SK-N-SH (cell line): ENCODE measurements around the gene AVPR2. TPM values are rescaled to one million over a fixed set of nuclear protein-coding genes. Genes with fewer than 3 reads are reported as not detected.

Source experiments
- CTCF ChIA-PET: fragments of 300-600, 350-600 bp; formaldehyde crosslinking; extraction: SDS; loops from one replicate; lab custom pipeline; 2021; lab: Yijun Ruan, JAX
- POLR2A ChIA-PET: fragments of 350-600 bp; sonication (Branson Sonifier 250); formaldehyde crosslinking; extraction: SDS; loops from one replicate; lab custom pipeline; 2020; ENCODE audit warnings: antibody characterized with exemption, inconsistent platforms; lab: Yijun Ruan, JAX
- DNase-seq: peaks from one replicate; pipeline ENCODE4 v3.0.0; 2012
- H2AFZ ChIP-seq: fragments of 200-600 bp; sonication (generic); 2 replicates; pipeline ENCODE4 v1.8.1; 2016; ENCODE audit warnings: antibody characterized with exemption, mild to moderate bottlenecking, low read depth
- H3F3A ChIP-seq: fragments of 200-600 bp; sonication (generic); replicated peaks from 2 replicates; pipeline ENCODE3; 2016; ENCODE audit warnings: antibody characterized with exemption, mild to moderate bottlenecking; ENCODE audit not compliant: insufficient read depth
- H3K27ac ChIP-seq, 2 experiments: fragments of 200-500 bp in 1 of 2; fragments of 200-600 bp in 1 of 2; sonication (Bioruptor generic) in 1 of 2; sonication (generic), shearing (Covaris generic) in 1 of 2; 2 replicates each; pipeline versions ENCODE4 v1.5.1 to v1.6.1; 2014 to 2016; ENCODE audit warnings: low read depth in 2 of 2, inconsistent platforms in 1 of 2, low read length in 1 of 2, mild to moderate bottlenecking in 1 of 2, mixed read lengths in 1 of 2
- H3K27me3 ChIP-seq: fragments of 200-600 bp; sonication (generic), shearing (Covaris generic); 2 replicates; pipeline ENCODE4 v1.6.1; 2016; ENCODE audit warnings: mixed run types; ENCODE audit not compliant: insufficient read depth
- H3K36me3 ChIP-seq, 2 experiments: fragments of 200-500 bp in 1 of 2; fragments of 200-600 bp in 1 of 2; sonication (Bioruptor generic) in 1 of 2; sonication (generic) in 1 of 2; replicated peaks in 1 of 2; 2 replicates each; pipeline versions ENCODE3 to v1.5.1; 2014 to 2016; ENCODE audit warnings: low read length in 1 of 2, mild to moderate bottlenecking in 1 of 2; ENCODE audit not compliant: insufficient read depth in 2 of 2, control insufficient read depth in 1 of 2
- H3K4me1 ChIP-seq, 2 experiments: fragments of 200-500 bp in 1 of 2; fragments of 200-600 bp in 1 of 2; sonication (Bioruptor generic) in 1 of 2; sonication (generic), shearing (Covaris generic) in 1 of 2; 2 replicates each; pipeline versions ENCODE4 v1.5.1 to v1.6.1; 2014 to 2016; ENCODE audit warnings: low read depth in 1 of 2, low read length in 1 of 2, mixed run types in 1 of 2; ENCODE audit not compliant: insufficient read depth in 2 of 2, control insufficient read depth in 1 of 2
- H3K4me2 ChIP-seq: fragments of 200-600 bp; sonication (generic), shearing (Covaris generic); 2 replicates; pipeline ENCODE4 v1.6.1; 2017; ENCODE audit warnings: mixed run types
- H3K4me3 ChIP-seq, 2 experiments: fragments of 200-500 bp in 1 of 2; fragments of 200-600 bp in 1 of 2; sonication (Bioruptor generic) in 1 of 2; sonication (generic), shearing (Covaris generic) in 1 of 2; 2 replicates each; pipeline versions ENCODE4 v1.5.1 to v1.8.1; 2014 to 2016; ENCODE audit warnings: low read depth in 2 of 2, inconsistent platforms in 1 of 2, low read length in 1 of 2, mild to moderate bottlenecking in 1 of 2, mixed read lengths in 1 of 2, moderate library complexity in 1 of 2
- H3K79me2 ChIP-seq: fragments of 200-600 bp; sonication (generic); 2 replicates; pipeline ENCODE4 v1.8.1; 2017; ENCODE audit warnings: mild to moderate bottlenecking; ENCODE audit not compliant: insufficient read depth
- H3K9ac ChIP-seq: fragments of 200-600 bp; sonication (generic); 2 replicates; pipeline ENCODE4 v1.6.1; 2017; ENCODE audit warnings: mixed run types
- H3K9me2 ChIP-seq: fragments of 200-600 bp; sonication (generic); 2 replicates; pipeline ENCODE4 v1.6.1; 2017; ENCODE audit warnings: mixed run types
- H3K9me3 ChIP-seq: fragments of 200-600 bp; sonication (generic); 2 replicates; pipeline ENCODE4 v1.6.1; 2017; ENCODE audit warnings: mixed run types, mild to moderate bottlenecking, moderate library complexity
- H4K20me1 ChIP-seq: fragments of 200-600 bp; sonication (generic); 2 replicates; pipeline ENCODE4 v1.6.1; 2017; ENCODE audit warnings: mild to moderate bottlenecking, mixed run types; ENCODE audit not compliant: insufficient read depth
- ELF1 ChIP-seq: IDR thresholded peaks from 2 replicates; pipeline ENCODE4 v1.4.0; 2012
- EZH2phosphoT487 ChIP-seq: fragments of 200-600 bp; sonication (generic); IDR thresholded peaks from 2 replicates; pipeline ENCODE4 v1.6.1; 2017; ENCODE audit warnings: low read depth, mixed run types, mild to moderate bottlenecking, antibody characterized with exemption, moderate library complexity, borderline replicate concordance
- FOXJ3 ChIP-seq: sonication (generic); formaldehyde crosslinking; IDR thresholded peaks from 2 replicates; pipeline ENCODE4 v1.5.1; 2020; ENCODE audit warnings: mild to moderate bottlenecking, missing genetic modification reagents
- FOXM1 ChIP-seq: IDR thresholded peaks from 2 replicates; pipeline ENCODE4 v1.4.0; 2012; ENCODE audit warnings: low read depth, mild to moderate bottlenecking
- GABPA ChIP-seq: IDR thresholded peaks from 2 replicates; pipeline ENCODE4 v1.4.0; 2012; ENCODE audit warnings: low read depth, mild to moderate bottlenecking
- MEF2A ChIP-seq: IDR thresholded peaks from 2 replicates; pipeline ENCODE4 v1.4.0; 2012; ENCODE audit warnings: low read depth, borderline replicate concordance
- MXI1 ChIP-seq: IDR thresholded peaks from 2 replicates; pipeline ENCODE4 v1.6.1; 2012; ENCODE audit warnings: mild to moderate bottlenecking, low read depth, low read length, improper control_type of control experiment
- NRF1 ChIP-seq: IDR thresholded peaks from 2 replicates; pipeline ENCODE4 v1.6.1; 2012; ENCODE audit warnings: low read depth, mild to moderate bottlenecking, low read length
- RAD21 ChIP-seq: IDR thresholded peaks from 2 replicates; pipeline ENCODE4 v1.6.1; 2012; ENCODE audit warnings: mild to moderate bottlenecking, low read length
- RCOR1 ChIP-seq: fragments of 150-350 bp; IDR thresholded peaks from 2 replicates; pipeline ENCODE4 v1.6.1; 2017; ENCODE audit warnings: antibody characterized with exemption, low read length
- SIN3A ChIP-seq: IDR thresholded peaks from 2 replicates; pipeline ENCODE4 v1.6.1; 2012; ENCODE audit warnings: low read depth, mild to moderate bottlenecking, low read length, moderate library complexity, borderline replicate concordance
- SMC3 ChIP-seq: IDR thresholded peaks from 2 replicates; pipeline ENCODE4 v1.6.1; 2012; ENCODE audit warnings: low read depth, low read length, improper control_type of control experiment
- TAF1 ChIP-seq: IDR thresholded peaks from 2 replicates; pipeline ENCODE4 v1.6.1; 2012; ENCODE audit warnings: low read depth, mild to moderate bottlenecking, low read length, moderate library complexity, borderline replicate concordance
- TCF12 ChIP-seq: IDR thresholded peaks from 2 replicates; pipeline ENCODE4 v1.4.0; 2012
- WGBS: methylation state at CpG from one replicate; pipeline ENCODE4 v1.1.6; 2017; ENCODE audit warnings: low lambda C conversion rate; 5-methylcytosine and 5-hydroxymethylcytosine counted together
- polyA plus RNA-seq, 3 experiments: library from polyadenylated mRNA; depleted of rRNA; stranded (reverse); fragments of >200 nt; gene quantifications; 2 replicates each; pipeline ENCODE4 v1.2.3, GENCODE V29; 2012
- TF ChIP-seq, protein P1 (sequence below): fragments of 150-350 bp; IDR thresholded peaks from 2 replicates; pipeline ENCODE4 v1.6.1; 2016; ENCODE audit warnings: mild to moderate bottlenecking, low read depth, low read length
- TF ChIP-seq, protein P2 (sequence below): IDR thresholded peaks from 2 replicates; pipeline ENCODE4 v1.4.0; 2012; ENCODE audit warnings: low read depth, borderline replicate concordance
- TF ChIP-seq, protein P3 (sequence below): IDR thresholded peaks from 2 replicates; pipeline ENCODE4 v1.6.1; 2012; ENCODE audit warnings: mild to moderate bottlenecking, low read depth, low read length, moderate library complexity
- TF ChIP-seq, protein P4 (sequence below): IDR thresholded peaks from 2 replicates; pipeline ENCODE4 v1.4.0; 2012; ENCODE audit warnings: low read depth
- TF ChIP-seq, protein P5 (sequence below): fragments of 150-350 bp; IDR thresholded peaks from 2 replicates; pipeline ENCODE4 v1.6.1; 2017; ENCODE audit warnings: antibody characterized with exemption, low read length, low read depth, borderline replicate concordance
- TF ChIP-seq, protein P6 (sequence below): IDR thresholded peaks from 2 replicates; pipeline ENCODE4; 2012

Gene AVPR2
- polyA plus RNA-seq, 1 of the 3 experiments (the other 2 are of a cell fraction): not detected

DNA sequence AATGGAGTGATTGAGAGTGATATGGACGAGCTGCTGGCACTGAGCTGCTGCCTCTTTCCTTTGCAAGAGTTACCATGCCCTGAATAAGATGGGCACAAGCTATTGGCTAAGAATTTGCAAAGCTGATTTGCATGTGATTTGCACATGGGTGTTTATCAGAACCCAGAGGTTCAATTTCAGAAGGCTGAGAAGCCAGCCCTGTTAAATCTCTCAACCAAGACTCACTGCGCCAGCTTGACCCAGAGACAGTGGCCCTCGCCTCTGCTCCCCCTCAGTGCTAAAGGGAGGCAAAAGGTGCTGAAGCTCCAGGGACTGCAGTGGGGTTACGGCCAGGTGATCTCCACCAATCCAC, 20.9 kb downstream of the AVPR2 start:
- WGBS: 89% methylated on average over 2 of the region's 4 CpGs
- Histone ChIP-seq H3K4me1 (peaks cover 0 to 77% of the 10 kb centered on the region in 2 experiments; a peak in 1 of 4 replicates), H2AFZ (no peak overlapping the region), H3K27me3 (peaks cover 13% of the 10 kb centered on the region; the same call in 1 of the 2 replicates), H3K9ac (no peak overlapping the region), H3K9me2 (no peaks in the 10 kb centered on the region), H3F3A (peaks cover 19% of the 10 kb centered on the region), H3K36me3 (peaks cover 0 to 12% of the 10 kb centered on the region in 2 experiments), H4K20me1 (peaks cover 10% of the 10 kb centered on the region), H3K27ac (peak overlapping the region in 1 of 2 experiments; percentile 97; a peak in 2 of 4 replicates), H3K9me3 (no peaks in the 10 kb centered on the region), H3K4me2 (no peak overlapping the region), H3K79me2 (no peaks in the 10 kb centered on the region), H3K4me3 (no peak overlapping the region)
- no peak for TF ChIP-seq RCOR1
- TF ChIP-seq RAD21: no peak
- TF ChIP-seq ELF1: no peak
- TF ChIP-seq TCF12: no peak
- TF ChIP-seq EZH2phosphoT487: no peak
- TF ChIP-seq SIN3A: no peak
- TF ChIP-seq NRF1: no peak
- TF ChIP-seq FOXM1: no peak
- TF ChIP-seq, protein P1, sequence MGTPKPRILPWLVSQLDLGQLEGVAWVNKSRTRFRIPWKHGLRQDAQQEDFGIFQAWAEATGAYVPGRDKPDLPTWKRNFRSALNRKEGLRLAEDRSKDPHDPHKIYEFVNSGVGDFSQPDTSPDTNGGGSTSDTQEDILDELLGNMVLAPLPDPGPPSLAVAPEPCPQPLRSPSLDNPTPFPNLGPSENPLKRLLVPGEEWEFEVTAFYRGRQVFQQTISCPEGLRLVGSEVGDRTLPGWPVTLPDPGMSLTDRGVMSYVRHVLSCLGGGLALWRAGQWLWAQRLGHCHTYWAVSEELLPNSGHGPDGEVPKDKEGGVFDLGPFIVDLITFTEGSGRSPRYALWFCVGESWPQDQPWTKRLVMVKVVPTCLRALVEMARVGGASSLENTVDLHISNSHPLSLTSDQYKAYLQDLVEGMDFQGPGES: no peak
- TF ChIP-seq SMC3: no peak
- TF ChIP-seq, protein P2, sequence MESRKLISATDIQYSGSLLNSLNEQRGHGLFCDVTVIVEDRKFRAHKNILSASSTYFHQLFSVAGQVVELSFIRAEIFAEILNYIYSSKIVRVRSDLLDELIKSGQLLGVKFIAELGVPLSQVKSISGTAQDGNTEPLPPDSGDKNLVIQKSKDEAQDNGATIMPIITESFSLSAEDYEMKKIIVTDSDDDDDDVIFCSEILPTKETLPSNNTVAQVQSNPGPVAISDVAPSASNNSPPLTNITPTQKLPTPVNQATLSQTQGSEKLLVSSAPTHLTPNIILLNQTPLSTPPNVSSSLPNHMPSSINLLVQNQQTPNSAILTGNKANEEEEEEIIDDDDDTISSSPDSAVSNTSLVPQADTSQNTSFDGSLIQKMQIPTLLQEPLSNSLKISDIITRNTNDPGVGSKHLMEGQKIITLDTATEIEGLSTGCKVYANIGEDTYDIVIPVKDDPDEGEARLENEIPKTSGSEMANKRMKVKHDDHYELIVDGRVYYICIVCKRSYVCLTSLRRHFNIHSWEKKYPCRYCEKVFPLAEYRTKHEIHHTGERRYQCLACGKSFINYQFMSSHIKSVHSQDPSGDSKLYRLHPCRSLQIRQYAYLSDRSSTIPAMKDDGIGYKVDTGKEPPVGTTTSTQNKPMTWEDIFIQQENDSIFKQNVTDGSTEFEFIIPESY: no peak
- TF ChIP-seq, protein P3, sequence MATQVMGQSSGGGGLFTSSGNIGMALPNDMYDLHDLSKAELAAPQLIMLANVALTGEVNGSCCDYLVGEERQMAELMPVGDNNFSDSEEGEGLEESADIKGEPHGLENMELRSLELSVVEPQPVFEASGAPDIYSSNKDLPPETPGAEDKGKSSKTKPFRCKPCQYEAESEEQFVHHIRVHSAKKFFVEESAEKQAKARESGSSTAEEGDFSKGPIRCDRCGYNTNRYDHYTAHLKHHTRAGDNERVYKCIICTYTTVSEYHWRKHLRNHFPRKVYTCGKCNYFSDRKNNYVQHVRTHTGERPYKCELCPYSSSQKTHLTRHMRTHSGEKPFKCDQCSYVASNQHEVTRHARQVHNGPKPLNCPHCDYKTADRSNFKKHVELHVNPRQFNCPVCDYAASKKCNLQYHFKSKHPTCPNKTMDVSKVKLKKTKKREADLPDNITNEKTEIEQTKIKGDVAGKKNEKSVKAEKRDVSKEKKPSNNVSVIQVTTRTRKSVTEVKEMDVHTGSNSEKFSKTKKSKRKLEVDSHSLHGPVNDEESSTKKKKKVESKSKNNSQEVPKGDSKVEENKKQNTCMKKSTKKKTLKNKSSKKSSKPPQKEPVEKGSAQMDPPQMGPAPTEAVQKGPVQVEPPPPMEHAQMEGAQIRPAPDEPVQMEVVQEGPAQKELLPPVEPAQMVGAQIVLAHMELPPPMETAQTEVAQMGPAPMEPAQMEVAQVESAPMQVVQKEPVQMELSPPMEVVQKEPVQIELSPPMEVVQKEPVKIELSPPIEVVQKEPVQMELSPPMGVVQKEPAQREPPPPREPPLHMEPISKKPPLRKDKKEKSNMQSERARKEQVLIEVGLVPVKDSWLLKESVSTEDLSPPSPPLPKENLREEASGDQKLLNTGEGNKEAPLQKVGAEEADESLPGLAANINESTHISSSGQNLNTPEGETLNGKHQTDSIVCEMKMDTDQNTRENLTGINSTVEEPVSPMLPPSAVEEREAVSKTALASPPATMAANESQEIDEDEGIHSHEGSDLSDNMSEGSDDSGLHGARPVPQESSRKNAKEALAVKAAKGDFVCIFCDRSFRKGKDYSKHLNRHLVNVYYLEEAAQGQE: no peak
- no peak for TF ChIP-seq MEF2A
- no peak for TF ChIP-seq TAF1
- no peak for TF ChIP-seq MXI1
- TF ChIP-seq, protein P4, sequence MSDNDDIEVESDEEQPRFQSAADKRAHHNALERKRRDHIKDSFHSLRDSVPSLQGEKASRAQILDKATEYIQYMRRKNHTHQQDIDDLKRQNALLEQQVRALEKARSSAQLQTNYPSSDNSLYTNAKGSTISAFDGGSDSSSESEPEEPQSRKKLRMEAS: no peak
- no peak for TF ChIP-seq FOXJ3 (CRISPR knock-in tag)
- no peak for TF ChIP-seq GABPA
- TF ChIP-seq, protein P5, sequence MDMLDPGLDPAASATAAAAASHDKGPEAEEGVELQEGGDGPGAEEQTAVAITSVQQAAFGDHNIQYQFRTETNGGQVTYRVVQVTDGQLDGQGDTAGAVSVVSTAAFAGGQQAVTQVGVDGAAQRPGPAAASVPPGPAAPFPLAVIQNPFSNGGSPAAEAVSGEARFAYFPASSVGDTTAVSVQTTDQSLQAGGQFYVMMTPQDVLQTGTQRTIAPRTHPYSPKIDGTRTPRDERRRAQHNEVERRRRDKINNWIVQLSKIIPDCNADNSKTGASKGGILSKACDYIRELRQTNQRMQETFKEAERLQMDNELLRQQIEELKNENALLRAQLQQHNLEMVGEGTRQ: no peak
- TF ChIP-seq, protein P6, sequence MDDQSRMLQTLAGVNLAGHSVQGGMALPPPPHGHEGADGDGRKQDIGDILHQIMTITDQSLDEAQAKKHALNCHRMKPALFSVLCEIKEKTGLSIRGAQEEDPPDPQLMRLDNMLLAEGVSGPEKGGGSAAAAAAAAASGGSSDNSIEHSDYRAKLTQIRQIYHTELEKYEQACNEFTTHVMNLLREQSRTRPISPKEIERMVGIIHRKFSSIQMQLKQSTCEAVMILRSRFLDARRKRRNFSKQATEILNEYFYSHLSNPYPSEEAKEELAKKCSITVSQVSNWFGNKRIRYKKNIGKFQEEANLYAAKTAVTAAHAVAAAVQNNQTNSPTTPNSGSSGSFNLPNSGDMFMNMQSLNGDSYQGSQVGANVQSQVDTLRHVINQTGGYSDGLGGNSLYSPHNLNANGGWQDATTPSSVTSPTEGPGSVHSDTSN: no peak
- no peak for DNase-seq
- POLR2A ChIA-PET: interaction anchor here (0.8 to 2.0 kb wide), 2 partner anchors 9 to 47 kb away, joined by 3 to 6 read pairs; partner anchors contain the start of gene NAA10
- CTCF ChIA-PET: interaction anchor here (0.5 to 16.7 kb wide), 6 partner anchors 9 to 324 kb away, joined by 3 to 271 read pairs (median 18); partner anchors contain the start of genes NAA10 and RENBP
